Smooth muscle cell (in vitro differentiated cells): ENCODE data around the gene DRC7. TPM values are rescaled to one million over a fixed set of nuclear protein-coding genes. Genes with fewer than 3 reads are reported as not detected.

Experiments
- DNase-seq: peaks from one replicate; lab custom pipeline; 2025; ENCODE audit not compliant: unreplicated experiment; lab: John Stamatoyannopoulos, UW
- H2AFZ ChIP-seq: fragments of 200-600 bp; sonication (generic); 2 replicates; pipeline ENCODE4 v1.6.0; 2016; ENCODE audit warnings: antibody characterized with exemption, low read depth, mild to moderate bottlenecking
- H3F3A ChIP-seq: fragments of 200-600 bp; sonication (generic); 2 replicates; pipeline ENCODE4 v1.6.0; 2017; ENCODE audit warnings: antibody characterized with exemption, low read depth
- H3K27ac ChIP-seq: fragments of 200-600 bp; sonication (generic); 2 replicates; pipeline ENCODE4 v1.5.1; 2016; ENCODE audit warnings: low read depth, mild to moderate bottlenecking
- H3K27me3 ChIP-seq: fragments of 200-600 bp; sonication (generic); 2 replicates; pipeline ENCODE4 v1.6.1; 2016; ENCODE audit warnings: low read depth, mild to moderate bottlenecking
- H3K36me3 ChIP-seq: fragments of 200-600 bp; sonication (generic); 2 replicates; pipeline ENCODE4 v1.5.1; 2016; ENCODE audit warnings: low read depth
- H3K4me1 ChIP-seq: fragments of 200-600 bp; sonication (generic); 2 replicates; pipeline ENCODE4 v1.5.1; 2016; ENCODE audit warnings: low read depth
- H3K4me2 ChIP-seq: fragments of 200-600 bp; sonication (generic); 2 replicates; pipeline ENCODE4 v1.6.0; 2016; ENCODE audit warnings: mild to moderate bottlenecking
- H3K4me3 ChIP-seq: fragments of 200-600 bp; sonication (generic); 2 replicates; pipeline ENCODE4 v1.5.1; 2016; ENCODE audit warnings: mild to moderate bottlenecking
- H3K79me2 ChIP-seq: fragments of 200-600 bp; sonication (generic); 2 replicates; pipeline ENCODE4 v1.6.0; 2016; ENCODE audit warnings: low read depth, mild to moderate bottlenecking
- H3K9ac ChIP-seq: fragments of 200-600 bp; sonication (generic); 2 replicates; pipeline ENCODE4 v1.6.0; 2016; ENCODE audit warnings: low read depth
- H3K9me3 ChIP-seq: fragments of 200-600 bp; sonication (generic); replicated peaks from 2 replicates; pipeline ENCODE4 v1.5.1; 2016; ENCODE audit warnings: low read depth
- H4K20me1 ChIP-seq: fragments of 200-600 bp; sonication (generic); 2 replicates; pipeline ENCODE4 v1.6.0; 2016; ENCODE audit warnings: low read depth
- WGBS: methylation state at CpG from one replicate; pipeline ENCODE4 v1.1.7; 2016; ENCODE audit warnings: low lambda C conversion rate; 5-methylcytosine and 5-hydroxymethylcytosine counted together
- polyA plus RNA-seq: library from polyadenylated mRNA; unstranded; fragments of >200 nt; fragmentation: Nextera tagmentation; extraction: Ambion mirVana; gene quantifications from 2 replicates; pipeline ENCODE4 v1.2.1, GENCODE V29; 2016
- total RNA-seq: library from RNA; depleted of rRNA; stranded (reverse); fragments of >200 nt; gene quantifications from 2 replicates; pipeline ENCODE4 v1.2.3, GENCODE V29; 2014
- TF ChIP-seq, protein P1 (sequence below): fragments of 200-600 bp; sonication (generic); IDR thresholded peaks from 2 replicates; pipeline ENCODE4 v1.5.1; 2017; ENCODE audit warnings: borderline replicate concordance, mild to moderate bottlenecking, antibody characterized with exemption; ENCODE audit not compliant: insufficient read depth, poor library complexity, severe bottlenecking

The DRC7 gene
- total and polyA plus RNA-seq, 2 experiments from 2014 or later: 0.94 TPM; not detected in 1

DNA sequence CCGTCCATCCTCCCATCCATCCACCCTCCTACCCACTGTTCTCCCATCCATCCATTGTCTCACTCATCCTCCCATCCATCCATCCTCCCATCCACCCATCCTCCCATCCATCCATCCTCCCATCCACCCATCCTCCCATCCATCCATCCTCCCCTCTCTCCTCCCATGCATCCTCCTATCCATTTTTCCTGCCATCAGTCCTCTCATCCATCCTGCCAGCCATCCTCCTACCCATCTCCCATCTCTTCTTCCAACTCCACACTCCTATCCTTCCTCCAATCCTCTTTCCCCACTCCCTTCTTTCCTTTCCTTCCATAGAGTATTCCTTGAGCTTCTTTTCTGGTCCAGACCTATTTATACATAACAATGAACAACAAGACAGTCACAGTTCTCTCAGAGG, 12.1 kb downstream of the DRC7 start:
- Histone ChIP-seq H3K79me2 (no peaks in the 10 kb centered on the region), H2AFZ (no peak overlapping the region), H3K36me3 (no peaks in the 10 kb centered on the region), H3K4me2 (no peak overlapping the region), H3K9ac (no peak overlapping the region), H3K4me1 (no peaks in the 10 kb centered on the region), H3F3A (no peaks in the 10 kb centered on the region), H3K4me3 (no peak overlapping the region), H3K9me3 (no peaks in the 10 kb centered on the region), H4K20me1 (no peaks in the 10 kb centered on the region), H3K27ac (no peak overlapping the region), H3K27me3 (no peaks in the 10 kb centered on the region)
- WGBS: no CpG with 5 or more reads among the region's 1 CpG
- TF ChIP-seq, protein P1, sequence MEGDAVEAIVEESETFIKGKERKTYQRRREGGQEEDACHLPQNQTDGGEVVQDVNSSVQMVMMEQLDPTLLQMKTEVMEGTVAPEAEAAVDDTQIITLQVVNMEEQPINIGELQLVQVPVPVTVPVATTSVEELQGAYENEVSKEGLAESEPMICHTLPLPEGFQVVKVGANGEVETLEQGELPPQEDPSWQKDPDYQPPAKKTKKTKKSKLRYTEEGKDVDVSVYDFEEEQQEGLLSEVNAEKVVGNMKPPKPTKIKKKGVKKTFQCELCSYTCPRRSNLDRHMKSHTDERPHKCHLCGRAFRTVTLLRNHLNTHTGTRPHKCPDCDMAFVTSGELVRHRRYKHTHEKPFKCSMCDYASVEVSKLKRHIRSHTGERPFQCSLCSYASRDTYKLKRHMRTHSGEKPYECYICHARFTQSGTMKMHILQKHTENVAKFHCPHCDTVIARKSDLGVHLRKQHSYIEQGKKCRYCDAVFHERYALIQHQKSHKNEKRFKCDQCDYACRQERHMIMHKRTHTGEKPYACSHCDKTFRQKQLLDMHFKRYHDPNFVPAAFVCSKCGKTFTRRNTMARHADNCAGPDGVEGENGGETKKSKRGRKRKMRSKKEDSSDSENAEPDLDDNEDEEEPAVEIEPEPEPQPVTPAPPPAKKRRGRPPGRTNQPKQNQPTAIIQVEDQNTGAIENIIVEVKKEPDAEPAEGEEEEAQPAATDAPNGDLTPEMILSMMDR: no peak
- no peak for DNase-seq

DNA sequence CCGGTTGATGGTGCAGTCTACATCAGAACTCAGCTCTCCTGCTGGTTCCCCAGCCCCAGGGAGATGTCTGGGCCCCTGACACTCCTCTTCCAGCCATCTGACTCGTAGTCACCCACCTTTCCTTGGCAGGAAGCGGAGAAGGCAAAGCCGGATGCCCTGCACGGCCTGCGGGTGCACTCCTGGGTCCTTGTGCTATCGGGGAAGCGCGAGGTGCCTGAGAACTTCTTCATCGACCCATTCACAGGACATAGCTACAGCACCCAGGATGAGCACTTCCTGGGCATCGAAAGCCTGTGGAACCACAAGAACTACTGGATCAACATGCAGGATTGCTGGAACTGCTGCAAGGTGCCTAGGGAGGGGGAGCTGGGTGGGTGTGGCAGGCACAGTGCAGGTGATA, 12.7 kb downstream of the DRC7 start:
- Histone ChIP-seq H3F3A (no peaks in the 10 kb centered on the region), H3K36me3 (no peaks in the 10 kb centered on the region), H3K79me2 (no peaks in the 10 kb centered on the region), H2AFZ (no peak overlapping the region), H3K9me3 (no peaks in the 10 kb centered on the region), H3K4me2 (no peak overlapping the region), H4K20me1 (no peaks in the 10 kb centered on the region), H3K27me3 (no peaks in the 10 kb centered on the region), H3K4me1 (no peaks in the 10 kb centered on the region), H3K4me3 (no peak overlapping the region), H3K9ac (no peak overlapping the region), H3K27ac (no peak overlapping the region)
- TF ChIP-seq, protein P1: no peak
- 88% methylated on average over 11 of the region's 11 CpGs for WGBS
- no peak for DNase-seq

DNA sequence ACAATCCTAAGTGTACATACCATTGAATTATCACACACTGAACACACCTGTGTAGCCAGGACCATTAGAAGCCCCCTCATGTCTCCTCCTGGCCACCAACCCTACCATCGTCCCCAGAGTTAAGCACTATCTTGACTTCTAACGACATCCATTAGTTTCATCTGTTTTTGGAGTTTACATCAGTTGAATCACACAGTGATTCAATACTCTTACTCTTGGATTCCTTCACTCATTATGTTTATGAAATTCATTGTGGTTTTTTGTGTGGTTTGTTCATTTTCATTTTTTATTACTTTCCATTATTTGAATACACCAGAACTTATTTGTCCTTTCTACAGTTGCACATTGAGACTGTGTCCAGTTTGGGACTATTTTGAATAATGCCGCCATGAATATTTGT, 13.6 kb downstream of the DRC7 start:
- WGBS: 88% methylated on average over 3 of the region's 3 CpGs
- Histone ChIP-seq H3F3A (no peaks in the 10 kb centered on the region), H3K4me3 (no peak overlapping the region), H3K79me2 (no peaks in the 10 kb centered on the region), H3K36me3 (no peaks in the 10 kb centered on the region), H3K4me2 (no peak overlapping the region), H3K9me3 (no peaks in the 10 kb centered on the region), H3K27me3 (no peaks in the 10 kb centered on the region), H3K9ac (no peak overlapping the region), H3K27ac (no peak overlapping the region), H2AFZ (no peak overlapping the region), H3K4me1 (no peaks in the 10 kb centered on the region), H4K20me1 (no peaks in the 10 kb centered on the region)
- TF ChIP-seq, protein P1: no peak
- no peak for DNase-seq

DNA sequence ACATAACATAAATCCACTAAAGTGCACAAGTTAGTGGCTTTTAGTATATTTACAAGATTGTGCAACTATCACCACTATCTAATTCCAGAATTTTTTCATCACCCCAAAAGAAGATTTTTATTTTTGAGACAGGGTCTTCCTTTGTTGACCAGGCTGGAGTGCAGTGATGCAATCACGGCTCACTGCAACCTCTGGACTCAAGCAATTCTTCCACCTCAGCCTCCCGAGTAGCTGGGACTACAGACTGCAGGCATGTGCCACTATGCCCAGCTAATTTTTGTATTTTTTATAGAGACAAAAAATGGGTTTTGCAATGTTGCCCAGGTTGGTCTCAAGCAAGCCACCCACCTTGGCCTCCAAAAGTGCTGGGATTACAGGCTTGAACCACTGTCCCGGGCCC, 15.1 kb downstream of the DRC7 start:
- H3K9ac ChIP-seq: no peak overlapping the region
- TF ChIP-seq, protein P1: no peak
- no peak overlapping the region for H3K4me3 ChIP-seq
- H4K20me1 ChIP-seq: no peaks in the 10 kb centered on the region
- WGBS: 89% methylated on average over 3 of the region's 3 CpGs
- H3K9me3 ChIP-seq: no peaks in the 10 kb centered on the region
- H3K27ac ChIP-seq: no peak overlapping the region
- no peaks in the 10 kb centered on the region for H3F3A ChIP-seq
- no peak overlapping the region for H2AFZ ChIP-seq
- H3K27me3 ChIP-seq: no peaks in the 10 kb centered on the region
- H3K4me1 ChIP-seq: no peaks in the 10 kb centered on the region
- no peak for DNase-seq
- no peaks in the 10 kb centered on the region for H3K79me2 ChIP-seq
- no peaks in the 10 kb centered on the region for H3K36me3 ChIP-seq
- no peak overlapping the region for H3K4me2 ChIP-seq
